Activated CD4-positive, alpha-beta T cell treated with anti-CD3 and anti-CD28 coated beads for 4 hours (primary cell): ENCODE results near the gene COQ8B.
"Not testable (repeated sequence)": the region's sequence is repeated elsewhere in the genome, so short reads cannot be mapped to it uniquely, and the experiment has no call there.

Experiments
- DNase-seq, 2 donors: peaks; one replicate each; pipeline ENCODE4 v3.0.0-alpha.2; 2020

The COQ8B gene

GRCh38 chr19:40741527-40742390, 25.1 kb upstream of the COQ8B start:
- no peak for DNase-seq

DNA sequence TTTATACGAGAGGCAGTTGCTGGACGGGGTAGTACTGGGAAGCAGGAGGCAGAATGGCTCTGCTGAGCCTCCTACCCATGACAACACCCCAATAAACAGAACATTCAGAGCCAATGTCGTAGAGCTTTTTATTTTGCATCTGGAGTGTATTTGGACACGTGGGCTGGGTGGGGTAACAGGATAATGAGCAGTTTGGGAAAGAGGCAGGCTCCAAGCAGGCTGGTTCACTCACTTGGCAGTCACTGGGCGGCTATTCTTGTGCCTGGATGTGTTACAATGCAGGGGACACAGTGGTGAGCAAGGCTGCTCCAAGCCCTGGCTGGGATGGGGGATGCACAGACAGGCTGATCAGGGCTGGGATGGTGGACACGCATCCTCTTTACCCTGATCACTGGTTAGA, 24.1 kb upstream of the COQ8B start:
- DNase-seq, result no peak

- no peak for DNase-seq
Observed at GRCh38 chr19:40739871-40740703, 23.4 kb upstream of the COQ8B start.

GRCh38 chr19:40739030-40739839, 22.5 kb upstream of the COQ8B start:
- no peak for DNase-seq

GRCh38 chr19:40737102-40737644, 20.5 kb upstream of the COQ8B start:
- no peak for DNase-seq

DNA sequence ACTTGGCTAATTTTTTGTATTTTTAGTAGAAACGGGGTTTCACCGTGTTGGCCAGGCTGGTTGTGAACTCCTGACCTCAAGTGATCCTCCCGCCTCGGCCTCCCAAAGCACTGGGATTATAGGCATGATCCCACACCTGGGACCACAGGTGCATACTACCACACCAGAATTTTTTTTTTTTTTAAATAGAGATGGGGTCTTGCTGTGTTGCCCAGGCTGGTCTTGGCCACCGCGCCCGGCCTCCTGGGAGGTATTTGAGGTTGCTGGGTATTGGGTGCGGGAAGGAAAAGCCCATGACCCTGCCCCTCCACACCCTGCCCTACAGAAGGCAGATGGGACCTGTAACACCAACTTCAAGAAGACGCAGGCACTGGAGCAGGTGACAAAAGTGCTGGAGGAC, 20.0 kb upstream of the COQ8B start:
- no peak for DNase-seq

- no peak for DNase-seq
Observed at GRCh38 chr19:40735013-40735771, 18.5 kb upstream of the COQ8B start.

GRCh38 chr19:40733149-40733548, 16.5 kb upstream of the COQ8B start:
- no peak for DNase-seq

DNA sequence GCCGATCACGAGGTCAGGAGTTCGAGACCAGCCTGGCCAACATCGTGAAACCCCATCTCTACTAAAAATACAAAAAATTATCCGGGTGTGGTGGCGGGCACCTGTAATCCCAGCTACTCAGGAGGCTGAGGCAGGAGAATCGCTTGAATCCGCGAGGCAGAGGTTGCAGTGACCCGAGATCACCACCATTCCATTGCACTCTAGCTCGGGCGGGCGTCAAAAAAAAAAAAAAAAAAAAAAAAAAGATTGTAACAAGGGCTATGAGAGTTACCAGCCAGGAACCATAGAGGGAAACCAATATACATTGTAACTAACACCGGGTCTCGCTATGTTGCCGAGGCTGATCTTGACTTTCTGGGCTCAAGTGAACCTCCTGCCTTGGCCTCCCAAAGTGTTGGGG, 15.6 kb upstream of the COQ8B start:
- DNase-seq, result not testable (repeated sequence)

- not testable (repeated sequence) for DNase-seq
Observed at GRCh38 chr19:40730065-40730464, 13.4 kb upstream of the COQ8B start.

- DNase-seq, result no peak
Observed at GRCh38 chr19:40726279-40726678, 9.6 kb upstream of the COQ8B start.

- no peak for DNase-seq
Observed at GRCh38 chr19:40724855-40725254, 8.2 kb upstream of the COQ8B start.

- DNase-seq, result no peak
Observed at GRCh38 chr19:40724315-40724714, 7.6 kb upstream of the COQ8B start.

- DNase-seq, result no peak
Observed at GRCh38 chr19:40723661-40724254, 7.1 kb upstream of the COQ8B start.

GRCh38 chr19:40721936-40722661, 5.4 kb upstream of the COQ8B start:
- DNase-seq, result no peak

- no peak for DNase-seq
Observed at GRCh38 chr19:40721140-40721486, 4.4 kb upstream of the COQ8B start.

- no peak for DNase-seq
Observed at GRCh38 chr19:40719414-40719894, 2.8 kb upstream of the COQ8B start.

DNA sequence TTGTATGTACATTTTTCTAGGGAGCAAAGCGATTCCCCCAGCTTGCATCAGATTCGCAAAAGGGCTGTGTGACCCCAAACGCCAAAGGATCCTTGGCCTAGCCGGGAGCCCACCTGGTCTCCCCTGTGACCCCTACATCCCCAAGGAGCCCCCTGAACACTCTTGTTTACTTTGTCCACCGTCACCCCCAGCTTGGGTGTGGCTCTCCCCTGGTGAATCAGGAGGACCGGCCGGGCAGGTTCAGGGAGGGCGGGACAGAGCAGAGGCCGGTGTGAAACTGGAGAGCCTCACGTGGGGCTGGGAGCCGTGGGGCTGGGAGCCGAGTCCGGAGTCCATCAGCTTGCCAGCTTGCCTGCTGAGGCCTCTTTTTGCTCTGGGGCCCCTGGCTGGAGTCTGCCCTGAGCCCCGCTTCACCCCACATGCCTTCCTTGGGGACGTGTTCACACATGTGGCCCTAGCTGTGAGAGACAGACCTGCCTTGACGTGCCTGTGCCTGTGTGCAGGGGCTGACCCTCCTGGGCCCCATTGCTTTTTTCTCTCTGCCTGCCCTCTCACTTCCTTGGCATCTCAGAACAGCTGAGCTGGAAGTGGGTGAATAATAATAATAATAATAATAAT, 2.2 kb upstream of the COQ8B start:
- peak in 1 of 2 donors; percentile 8 for DNase-seq

GRCh38 chr19:40717880-40718773, 1.4 kb upstream of the COQ8B start:
- DNase-seq, result peak in 1 of 2 donors; percentile 14
